ENCODE measurements around the gene FAM98B.

The FAM98B gene

GRCh38 chr15:38507570-38507969 lies 53.6 kb downstream of the FAM98B start:
- no peak for DNase-seq (ENCODE audit: low read depth, low spot score)

- DNase-seq (ENCODE audit: low read depth, low spot score): no peak
Measured at GRCh38 chr15:38508647-38509046, 54.7 kb downstream of the FAM98B start.

- DNase-seq (ENCODE audit: low read depth, low spot score): no peak
Measured at GRCh38 chr15:38509152-38509551, 55.2 kb downstream of the FAM98B start.

- DNase-seq (ENCODE audit: low read depth, low spot score): no peak
Measured at GRCh38 chr15:38512901-38513300, 59.0 kb downstream of the FAM98B start.

- no peak for DNase-seq (ENCODE audit: low read depth, low spot score)
Measured at GRCh38 chr15:38514601-38515000, 60.7 kb downstream of the FAM98B start.

GRCh38 chr15:38516626-38517025 lies 62.7 kb downstream of the FAM98B start:
- no peak for DNase-seq (ENCODE audit: low read depth, low spot score)

- DNase-seq (ENCODE audit: low read depth, low spot score): no peak
Measured at GRCh38 chr15:38517312-38517975, 63.5 kb downstream of the FAM98B start.

GRCh38 chr15:38518084-38518483 lies 64.2 kb downstream of the FAM98B start:
- DNase-seq (ENCODE audit: low read depth, low spot score): no peak

GRCh38 chr15:38520035-38520434 lies 66.1 kb downstream of the FAM98B start:
- DNase-seq (ENCODE audit: low read depth, low spot score): no peak

- DNase-seq (ENCODE audit: low read depth, low spot score): no peak
Measured at GRCh38 chr15:38521316-38521715, 67.4 kb downstream of the FAM98B start.

- no peak for DNase-seq (ENCODE audit: low read depth, low spot score)
Measured at GRCh38 chr15:38522922-38523321, 69.0 kb downstream of the FAM98B start.

GRCh38 chr15:38524156-38524555 lies 70.2 kb downstream of the FAM98B start:
- DNase-seq (ENCODE audit: low read depth, low spot score): no peak

GRCh38 chr15:38525489-38525888 lies 71.6 kb downstream of the FAM98B start:
- DNase-seq (ENCODE audit: low read depth, low spot score): no peak

GRCh38 chr15:38526158-38526557 lies 72.2 kb downstream of the FAM98B start:
- DNase-seq (ENCODE audit: low read depth, low spot score): no peak

GRCh38 chr15:38528294-38528693 lies 74.4 kb downstream of the FAM98B start:
- DNase-seq (ENCODE audit: low read depth, low spot score): no peak

- DNase-seq (ENCODE audit: low read depth, low spot score): no peak
Measured at GRCh38 chr15:38530113-38530512, 76.2 kb downstream of the FAM98B start.

GRCh38 chr15:38531509-38531908 lies 77.6 kb downstream of the FAM98B start:
- no peak for DNase-seq (ENCODE audit: low read depth, low spot score)

GRCh38 chr15:38532728-38533127 lies 78.8 kb downstream of the FAM98B start:
- DNase-seq (ENCODE audit: low read depth, low spot score): no peak

GRCh38 chr15:38533416-38533915 lies 79.5 kb downstream of the FAM98B start:
- no peak for DNase-seq (ENCODE audit: low read depth, low spot score)

- no peak for DNase-seq (ENCODE audit: low read depth, low spot score)
Measured at GRCh38 chr15:38533926-38534325, 80.0 kb downstream of the FAM98B start.

GRCh38 chr15:38534691-38535090 lies 80.8 kb downstream of the FAM98B start:
- DNase-seq (ENCODE audit: low read depth, low spot score): no peak

GRCh38 chr15:38535491-38536200 lies 81.7 kb downstream of the FAM98B start:
- no peak for DNase-seq (ENCODE audit: low read depth, low spot score)

- no peak for DNase-seq (ENCODE audit: low read depth, low spot score)
Measured at GRCh38 chr15:38536201-38536676, 82.3 kb downstream of the FAM98B start.
